Mesenchymal stem cell (in vitro differentiated cells and primary cell): ENCODE results near the gene RNF223.

Experiments
- DNase-seq: peaks from one replicate; pipeline ENCODE4 v3.0.0-alpha.2; 2013
- H2AFZ ChIP-seq: one replicate; pipeline ENCODE4 v1.6.1; 2013; ENCODE audit warnings: low read depth, mild to moderate bottlenecking, control low read depth, inconsistent platforms, low read length, moderate library complexity
- H2AK5ac ChIP-seq: 2 replicates; pipeline ENCODE4 v1.6.1; 2013; ENCODE audit warnings: low read length, moderate library complexity, mild to moderate bottlenecking, inconsistent platforms; ENCODE audit not compliant: severe bottlenecking
- H2BK120ac ChIP-seq: one replicate; pipeline ENCODE4 v1.6.1; 2013; ENCODE audit warnings: low read depth, mild to moderate bottlenecking, inconsistent platforms, low read length, moderate library complexity
- H2BK12ac ChIP-seq, 2 experiments: one replicate each; pipeline ENCODE4 v1.6.1; 2013; ENCODE audit warnings: inconsistent platforms in 2 of 2, low read length in 2 of 2, mild to moderate bottlenecking in 2 of 2, moderate library complexity in 2 of 2, control low read depth in 1 of 2
- H2BK15ac ChIP-seq: one replicate; pipeline ENCODE4 v1.6.1; 2013; ENCODE audit warnings: mild to moderate bottlenecking, low read depth, inconsistent platforms; ENCODE audit not compliant: poor library complexity, severe bottlenecking
- H2BK5ac ChIP-seq: 2 replicates; pipeline ENCODE4 v1.6.1; 2013; ENCODE audit warnings: low read depth, mild to moderate bottlenecking, low read length, control low read depth, inconsistent platforms; ENCODE audit not compliant: poor library complexity, severe bottlenecking
- H3K14ac ChIP-seq, 2 experiments: one replicate each; pipeline ENCODE4 v1.6.1; 2013; ENCODE audit warnings: inconsistent platforms in 2 of 2, low read length in 2 of 2, control low read depth in 1 of 2, mild to moderate bottlenecking in 1 of 2, moderate library complexity in 1 of 2
- H3K18ac ChIP-seq, 2 experiments: one replicate each; pipeline ENCODE4 v1.6.1; 2013; ENCODE audit warnings: inconsistent platforms in 2 of 2, low read length in 2 of 2, control low read depth in 1 of 2, low read depth in 1 of 2, mild to moderate bottlenecking in 1 of 2
- H3K23ac ChIP-seq, 2 experiments: one replicate each; pipeline ENCODE4 v1.6.1; 2013; ENCODE audit warnings: inconsistent platforms in 2 of 2, low read length in 2 of 2, mild to moderate bottlenecking in 2 of 2, moderate library complexity in 2 of 2, control low read depth in 1 of 2
- H3K27ac ChIP-seq: 2 replicates; pipeline ENCODE4 v1.5.1; 2013; ENCODE audit warnings: mild to moderate bottlenecking, moderate library complexity, low read length, control low read depth, inconsistent platforms; ENCODE audit not compliant: poor library complexity, severe bottlenecking
- H3K27me3 ChIP-seq, 2 experiments: 2 replicates each; pipeline versions ENCODE4 v1.6.1 to v1.7.0; 2013; ENCODE audit warnings: low read length in 2 of 2, mild to moderate bottlenecking in 2 of 2, moderate library complexity in 2 of 2, control low read depth in 1 of 2, inconsistent platforms in 1 of 2; ENCODE audit not compliant: control insufficient read depth in 1 of 2, insufficient read depth in 1 of 2
- H3K36me3 ChIP-seq, 2 experiments: 2 replicates each; pipeline versions ENCODE4 v1.6.1 to v1.7.0; 2013; ENCODE audit warnings: low read length in 2 of 2, control low read depth in 1 of 2, inconsistent platforms in 1 of 2, low read depth in 1 of 2, mild to moderate bottlenecking in 1 of 2; ENCODE audit not compliant: insufficient read depth in 2 of 2, control insufficient read depth in 1 of 2
- H3K4ac ChIP-seq, 2 experiments: one replicate each; pipeline ENCODE4 v1.6.1; 2013; ENCODE audit warnings: inconsistent platforms in 2 of 2, low read length in 2 of 2, mild to moderate bottlenecking in 2 of 2, moderate library complexity in 2 of 2, control low read depth in 1 of 2, low read depth in 1 of 2
- H3K4me1 ChIP-seq: 2 replicates; pipeline ENCODE4 v1.6.1; 2013; ENCODE audit warnings: low read depth, low read length, control low read depth; ENCODE audit not compliant: control insufficient read depth, insufficient read depth
- H3K4me2 ChIP-seq: 2 replicates; pipeline ENCODE4 v1.6.1; 2013; ENCODE audit warnings: low read length, mild to moderate bottlenecking, inconsistent platforms; ENCODE audit not compliant: poor library complexity, severe bottlenecking
- H3K4me3 ChIP-seq, 2 experiments: 2 replicates each; pipeline versions ENCODE4 v1.5.1 to v1.7.0; 2013; ENCODE audit warnings: low read length in 2 of 2, mild to moderate bottlenecking in 2 of 2, control low read depth in 1 of 2, low read depth in 1 of 2; ENCODE audit not compliant: insufficient read depth in 1 of 2
- H3K79me1 ChIP-seq: replicated peaks from 2 replicates; pipeline ENCODE4 v1.6.1; 2013; ENCODE audit warnings: mild to moderate bottlenecking, control low read depth, low read length, inconsistent platforms; ENCODE audit not compliant: poor library complexity, severe bottlenecking
- H3K9ac ChIP-seq: 2 replicates; pipeline ENCODE4 v1.7.0; 2013; ENCODE audit warnings: mild to moderate bottlenecking, low read length, moderate library complexity
- H3K9me3 ChIP-seq: 2 replicates; pipeline ENCODE4 v1.7.0; 2013; ENCODE audit warnings: mild to moderate bottlenecking, low read length; ENCODE audit not compliant: control insufficient read depth
- H4K8ac ChIP-seq: one replicate; pipeline ENCODE4 v1.6.1; 2013; ENCODE audit warnings: inconsistent platforms, mild to moderate bottlenecking, low read length, moderate library complexity
- H4K91ac ChIP-seq: one replicate; pipeline ENCODE4 v1.6.1; 2013; ENCODE audit warnings: mild to moderate bottlenecking, low read length, inconsistent platforms
- WGBS: methylation state at CpG from one replicate; pipeline ENCODE4 v1.1.7; 2013; ENCODE audit warnings: mixed read lengths; 5-methylcytosine and 5-hydroxymethylcytosine counted together

Gene RNF223

DNA sequence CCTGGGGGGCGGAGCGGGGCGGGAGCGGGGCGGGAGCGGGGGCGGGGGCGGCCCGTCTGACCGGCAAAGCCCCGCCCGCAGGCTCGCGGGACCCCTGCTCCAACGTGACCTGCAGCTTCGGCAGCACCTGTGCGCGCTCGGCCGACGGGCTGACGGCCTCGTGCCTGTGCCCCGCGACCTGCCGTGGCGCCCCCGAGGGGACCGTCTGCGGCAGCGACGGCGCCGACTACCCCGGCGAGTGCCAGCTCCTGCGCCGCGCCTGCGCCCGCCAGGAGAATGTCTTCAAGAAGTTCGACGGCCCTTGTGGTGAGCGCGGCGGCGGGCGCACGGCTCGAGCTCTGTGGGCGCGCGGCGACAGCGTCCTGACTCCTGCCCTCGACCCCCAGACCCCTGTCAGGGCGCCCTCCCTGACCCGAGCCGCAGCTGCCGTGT lies 33.0 kb downstream of the RNF223 start:
- peak overlapping the region in 1 of 2 experiments; percentile 24 for H2BK12ac ChIP-seq
- H2BK120ac ChIP-seq = no peak overlapping the region
- H3K4ac ChIP-seq = no peak overlapping the region
- no peak for DNase-seq
- WGBS = 51% methylated on average over 41 of the region's 60 CpGs
- no peak overlapping the region for H3K9ac ChIP-seq
- H3K4me1 ChIP-seq = peaks cover 35% of the 10 kb centered on the region
- no peak overlapping the region for H3K23ac ChIP-seq
- no peak overlapping the region for H3K27ac ChIP-seq
- H3K79me1 ChIP-seq = peaks cover 56% of the 10 kb centered on the region
- no peak overlapping the region for H2AFZ ChIP-seq
- peak overlapping the region; percentile 44 for H4K91ac ChIP-seq
- H3K27me3 ChIP-seq = peaks cover 0 to 41% of the 10 kb centered on the region in 2 experiments
- H2AK5ac ChIP-seq = no peak overlapping the region
- H3K4me2 ChIP-seq = peak overlapping the region; percentile 17
- H3K36me3 ChIP-seq = peaks cover 0 to 90% of the 10 kb centered on the region in 2 experiments
- H2BK5ac ChIP-seq = no peak overlapping the region
- H4K8ac ChIP-seq = peak overlapping the region; percentile 74
- peak overlapping the region in 1 of 2 experiments; percentile 83 for H3K18ac ChIP-seq
- H3K14ac ChIP-seq = no peak overlapping the region
- H3K9me3 ChIP-seq = no peaks in the 10 kb centered on the region
- H2BK15ac ChIP-seq = peak overlapping the region; percentile 34
- H3K4me3 ChIP-seq = peak overlapping the region in 1 of 2 experiments; percentile 9

DNA sequence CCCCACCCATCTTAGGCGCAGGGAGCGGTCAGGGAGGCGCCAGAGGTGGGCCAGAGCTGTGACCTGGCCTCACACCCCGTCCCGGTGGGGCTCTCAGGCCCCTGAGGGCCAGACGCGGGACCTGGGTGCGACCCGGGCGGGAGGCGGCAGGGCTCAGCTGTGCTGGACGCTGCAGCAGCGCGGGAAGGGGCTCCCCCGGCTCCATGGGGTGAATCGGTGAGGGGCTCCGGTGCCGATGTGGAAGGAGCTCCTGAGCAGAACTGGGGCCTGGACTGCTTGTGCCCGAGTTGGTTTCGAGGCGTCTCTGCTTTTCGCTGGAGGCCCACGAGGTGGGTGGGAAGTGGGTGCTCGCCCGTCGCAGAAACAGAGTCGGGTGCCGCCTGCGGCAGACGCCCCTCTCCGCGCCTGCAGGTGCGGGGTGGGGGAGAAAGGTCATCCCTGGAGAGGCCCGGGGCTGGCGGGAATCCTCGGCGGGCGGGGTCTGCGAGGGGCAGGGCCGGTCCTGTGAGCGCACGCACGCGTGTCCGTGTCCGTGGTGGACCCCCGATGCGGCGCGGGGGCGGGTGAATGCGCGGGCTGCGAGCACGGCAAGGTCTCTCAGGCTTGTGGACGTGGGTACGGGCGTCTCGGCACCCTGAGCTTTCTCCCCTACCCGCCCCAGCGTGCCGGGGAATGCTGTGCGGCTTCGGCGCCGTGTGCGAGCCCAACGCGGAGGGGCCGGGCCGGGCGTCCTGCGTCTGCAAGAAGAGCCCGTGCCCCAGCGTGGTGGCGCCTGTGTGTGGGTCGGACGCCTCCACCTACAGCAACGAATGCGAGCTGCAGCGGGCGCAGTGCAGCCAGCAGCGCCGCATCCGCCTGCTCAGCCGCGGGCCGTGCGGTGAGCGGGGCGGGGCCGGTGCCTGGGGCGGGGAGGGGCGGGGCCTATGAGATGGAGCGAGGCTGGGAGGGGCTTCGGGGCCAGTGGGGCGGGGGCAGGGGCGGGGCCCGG lies 33.8 kb downstream of the RNF223 start:
- peak overlapping the region in 1 of 2 experiments; percentile 64 for H3K23ac ChIP-seq
- WGBS = 12% methylated on average over 62 of the region's 99 CpGs
- H3K36me3 ChIP-seq = peaks cover 0 to 90% of the 10 kb centered on the region in 2 experiments
- peaks cover 60% of the 10 kb centered on the region for H3K79me1 ChIP-seq
- H4K8ac ChIP-seq = no peak overlapping the region
- H3K27ac ChIP-seq = no peak overlapping the region
- H2AFZ ChIP-seq = no peak overlapping the region
- H3K18ac ChIP-seq = peak overlapping the region; percentile 17 to 46
- H3K9me3 ChIP-seq = no peaks in the 10 kb centered on the region
- peak overlapping the region; percentile 85 for H3K4me2 ChIP-seq
- peak overlapping the region; percentile 43 to 60 for H3K4me3 ChIP-seq
- H2AK5ac ChIP-seq = no peak overlapping the region
- H3K4me1 ChIP-seq = peaks cover 35% of the 10 kb centered on the region
- peaks cover 0 to 49% of the 10 kb centered on the region in 2 experiments for H3K27me3 ChIP-seq
- H4K91ac ChIP-seq = no peak overlapping the region
- H3K9ac ChIP-seq = no peak overlapping the region
- peak overlapping the region in 1 of 2 experiments; percentile 94 for H3K14ac ChIP-seq
- peak; percentile 87 for DNase-seq
- peak overlapping the region; percentile 15 to 47 for H2BK12ac ChIP-seq
- no peak overlapping the region for H2BK15ac ChIP-seq
- H2BK120ac ChIP-seq = no peak overlapping the region
- no peak overlapping the region for H2BK5ac ChIP-seq
- no peak overlapping the region for H3K4ac ChIP-seq

DNA sequence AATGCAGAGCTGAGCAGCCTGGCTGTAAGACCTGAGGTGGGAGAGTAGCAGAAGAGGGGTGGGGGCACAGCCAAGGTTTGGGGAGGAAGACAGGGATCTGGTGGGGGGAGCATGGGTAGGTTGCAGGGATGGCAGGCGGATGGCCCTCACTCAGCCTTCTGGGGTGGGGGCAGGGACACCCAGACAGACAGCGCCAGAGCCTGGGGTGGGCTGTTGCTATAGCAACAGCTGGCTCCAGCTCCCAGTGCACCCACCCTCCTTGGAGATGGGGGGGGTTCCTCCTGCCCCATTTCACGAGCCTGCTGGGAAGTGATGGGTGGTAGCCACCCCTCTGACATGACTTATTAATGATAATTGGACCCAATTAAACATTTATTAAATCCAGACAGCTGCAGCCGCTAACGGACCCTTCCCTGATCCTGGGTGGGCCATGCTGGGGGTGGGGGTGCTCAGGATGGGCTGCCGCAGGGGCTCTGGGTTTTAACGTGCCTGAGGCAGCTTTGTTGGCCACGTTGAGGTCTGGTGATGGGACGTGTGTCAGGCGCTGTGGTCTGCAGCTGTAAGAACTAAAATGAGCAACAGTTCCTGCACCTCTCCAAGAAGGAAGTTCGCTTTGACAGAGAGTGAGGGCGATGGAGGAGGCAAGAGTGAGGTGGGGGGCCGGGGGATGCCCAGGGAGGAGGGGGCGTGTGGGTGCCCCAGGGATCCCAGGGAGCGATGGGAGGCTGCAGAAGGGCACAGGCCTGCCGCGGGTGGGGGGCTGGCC lies 34.8 kb downstream of the RNF223 start:
- Histone ChIP-seq H2AK5ac (no peak overlapping the region), H3K14ac (no peak overlapping the region), H2BK5ac (no peak overlapping the region), H4K91ac (no peak overlapping the region), H3K27me3 (peaks cover 0 to 53% of the 10 kb centered on the region in 2 experiments), H2BK15ac (no peak overlapping the region), H3K4ac (no peak overlapping the region), H3K23ac (no peak overlapping the region), H3K4me1 (peaks cover 39% of the 10 kb centered on the region), H3K9me3 (no peaks in the 10 kb centered on the region), H4K8ac (no peak overlapping the region), H3K18ac (no peak overlapping the region), H2AFZ (no peak overlapping the region), H3K79me1 (peaks cover 56% of the 10 kb centered on the region), H3K4me3 (no peak overlapping the region), H2BK12ac (no peak overlapping the region), H3K27ac (no peak overlapping the region), H3K9ac (no peak overlapping the region), H2BK120ac (no peak overlapping the region), H3K4me2 (no peak overlapping the region), H3K36me3 (peaks cover 0 to 90% of the 10 kb centered on the region in 2 experiments)
- DNase-seq = no peak
- 49% methylated on average over 15 of the region's 17 CpGs for WGBS

DNA sequence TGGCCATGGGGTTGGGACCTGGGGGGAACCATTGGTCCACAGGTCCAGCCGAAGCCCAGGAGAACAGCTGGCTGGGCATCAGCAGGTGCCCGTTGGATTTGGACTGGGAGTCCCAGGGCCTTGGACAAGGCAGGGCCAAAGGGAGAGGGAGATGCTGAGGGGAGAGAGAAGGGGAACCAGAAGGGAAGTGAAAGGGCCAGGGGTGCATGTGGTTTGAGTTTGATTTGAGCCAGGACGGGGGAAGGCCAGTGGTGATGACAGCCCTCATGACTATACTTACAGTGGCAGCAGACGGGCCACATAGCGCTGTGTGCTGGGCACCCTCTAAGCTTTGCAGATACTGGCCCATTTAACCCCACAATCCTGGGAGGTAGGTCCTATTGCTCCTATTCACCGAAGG lies 35.4 kb downstream of the RNF223 start:
- peaks cover 45% of the 10 kb centered on the region for H3K4me1 ChIP-seq
- H3K4me2 ChIP-seq = no peak overlapping the region
- no peak overlapping the region for H3K9ac ChIP-seq
- no peak overlapping the region for H3K27ac ChIP-seq
- H3K79me1 ChIP-seq = peaks cover 58% of the 10 kb centered on the region
- no peak overlapping the region for H3K4ac ChIP-seq
- no peak overlapping the region for H4K91ac ChIP-seq
- no peak overlapping the region for H2AFZ ChIP-seq
- no peak overlapping the region for H3K23ac ChIP-seq
- no peak overlapping the region for H3K14ac ChIP-seq
- no peak overlapping the region for H2BK15ac ChIP-seq
- no peaks in the 10 kb centered on the region for H3K9me3 ChIP-seq
- H3K27me3 ChIP-seq = peaks cover 0 to 56% of the 10 kb centered on the region in 2 experiments
- H3K18ac ChIP-seq = no peak overlapping the region
- H2AK5ac ChIP-seq = no peak overlapping the region
- no peak overlapping the region for H4K8ac ChIP-seq
- no peak overlapping the region for H2BK120ac ChIP-seq
- no peak overlapping the region for H2BK12ac ChIP-seq
- no peak overlapping the region for H3K4me3 ChIP-seq
- H3K36me3 ChIP-seq = peaks cover 0 to 88% of the 10 kb centered on the region in 2 experiments
- WGBS = 97% methylated on average over 6 of the region's 6 CpGs
- no peak overlapping the region for H2BK5ac ChIP-seq
- DNase-seq = no peak
